Neural cell (in vitro differentiated cells): ENCODE results near the gene HMCN2. TPM values are rescaled to one million over a fixed set of nuclear protein-coding genes. Genes with fewer than 3 reads are reported as not detected.

ENCODE experiments used
- H2AFZ ChIP-seq: fragments of 200-600, 300-800 bp; sonication (generic), shearing (Covaris generic); 2 replicates; pipeline ENCODE4 v1.6.0; 2014; ENCODE audit warnings: low read depth, mild to moderate bottlenecking, antibody characterized with exemption, low read length, moderate library complexity
- H3F3A ChIP-seq: fragments of 200-600 bp; shearing (Covaris generic); 2 replicates; pipeline ENCODE4 v1.6.1; 2016; ENCODE audit warnings: mild to moderate bottlenecking, moderate library complexity, mixed read lengths, antibody characterized with exemption, low read length; ENCODE audit not compliant: insufficient read depth, poor library complexity, severe bottlenecking
- H3K27ac ChIP-seq: fragments of 200-600, 300-800 bp; sonication (generic), shearing (Covaris generic); 2 replicates; pipeline ENCODE4 v1.5.1; 2014; ENCODE audit warnings: mild to moderate bottlenecking, low read length, moderate library complexity
- H3K27me3 ChIP-seq: fragments of 300-800, 200-600 bp; sonication (generic), shearing (Covaris generic); 2 replicates; pipeline ENCODE4 v1.6.0; 2014; ENCODE audit warnings: mild to moderate bottlenecking, low read depth, low read length, moderate library complexity; ENCODE audit not compliant: insufficient read depth
- H3K36me3 ChIP-seq: fragments of 300-800, 200-600 bp; sonication (generic), shearing (Covaris generic); 2 replicates; pipeline ENCODE4 v1.5.1; 2014; ENCODE audit warnings: mild to moderate bottlenecking, antibody characterized with exemption, low read length, moderate library complexity; ENCODE audit not compliant: insufficient read depth
- H3K4me2 ChIP-seq: fragments of 300-800, 200-600 bp; sonication (generic), shearing (Covaris generic); 2 replicates; pipeline ENCODE4 v1.6.0; 2014; ENCODE audit warnings: mild to moderate bottlenecking, low read length
- H3K4me3 ChIP-seq: fragments of 300-800, 200-600 bp; sonication (generic), shearing (Covaris generic); 2 replicates; pipeline ENCODE4 v1.5.1; 2014; ENCODE audit warnings: mild to moderate bottlenecking, low read length, moderate library complexity
- H3K79me2 ChIP-seq: fragments of 200-600 bp; shearing (Covaris generic); replicated peaks from 2 replicates; pipeline ENCODE4 v1.6.0; 2014; ENCODE audit warnings: mild to moderate bottlenecking, low read length, moderate library complexity; ENCODE audit not compliant: insufficient read depth
- H3K9ac ChIP-seq: fragments of 300-800, 200-600 bp; sonication (generic), shearing (Covaris generic); 2 replicates; pipeline ENCODE4 v1.6.1; 2016; ENCODE audit warnings: mild to moderate bottlenecking, low read length, mixed read lengths
- H3K9me2 ChIP-seq: fragments of 200-600 bp; shearing (Covaris generic); 2 replicates; pipeline ENCODE4 v1.6.1; 2016; ENCODE audit warnings: mild to moderate bottlenecking, low read length, mixed read lengths; ENCODE audit not compliant: insufficient read depth
- H3K9me3 ChIP-seq: fragments of 200-600, 300-800 bp; sonication (generic), shearing (Covaris generic); 2 replicates; pipeline ENCODE4 v1.6.1; 2016; ENCODE audit warnings: mild to moderate bottlenecking, mixed run types, low read length, moderate library complexity, mixed read lengths
- H4K20me1 ChIP-seq: fragments of 200-600 bp; shearing (Covaris generic); 2 replicates; pipeline ENCODE4 v1.6.1; 2016; ENCODE audit warnings: mild to moderate bottlenecking, mixed run types; ENCODE audit not compliant: insufficient read depth
- EP300 ChIP-seq: fragments of 450-650 bp; conservative IDR thresholded peaks from 2 replicates; pipeline ENCODE4 v1.6.1; 2014; ENCODE audit warnings: antibody characterized with exemption, mild to moderate bottlenecking, moderate library complexity; ENCODE audit not compliant: poor library complexity, severe bottlenecking
- EZH2 ChIP-seq: fragments of 200-600, 300-800 bp; shearing (Covaris generic), sonication (generic); IDR thresholded peaks from 2 replicates; pipeline ENCODE4 v1.6.1; 2014; ENCODE audit warnings: antibody characterized with exemption, low read length, borderline replicate concordance, mild to moderate bottlenecking; ENCODE audit not compliant: insufficient read depth, poor library complexity, severe bottlenecking
- MXI1 ChIP-seq: fragments of 450-650 bp; conservative IDR thresholded peaks from 2 replicates; pipeline ENCODE4 v1.6.1; 2014; ENCODE audit warnings: antibody characterized with exemption, mild to moderate bottlenecking; ENCODE audit not compliant: poor library complexity, severe bottlenecking
- POLR2AphosphoS5 ChIP-seq: IDR thresholded peaks from 2 replicates; pipeline ENCODE4 v1.6.1; 2012
- RAD21 ChIP-seq: fragments of 450-650 bp; conservative IDR thresholded peaks from 2 replicates; pipeline ENCODE4 v1.6.1; 2014; ENCODE audit warnings: antibody characterized with exemption, mild to moderate bottlenecking, moderate library complexity
- SMC3 ChIP-seq: fragments of 450-650 bp; conservative IDR thresholded peaks from 2 replicates; pipeline ENCODE4 v1.6.1; 2014; ENCODE audit warnings: antibody characterized with exemption, mild to moderate bottlenecking, moderate library complexity; ENCODE audit not compliant: poor library complexity
- TAF1 ChIP-seq: IDR thresholded peaks from 2 replicates; pipeline ENCODE4 v1.6.1; 2012; ENCODE audit warnings: low read depth
- polyA plus RNA-seq: library from polyadenylated mRNA; depleted of rRNA; stranded (reverse); fragments of >200 nt; gene quantifications from 2 replicates; pipeline ENCODE4 v1.2.3, GENCODE V29; 2014
- TF ChIP-seq, protein P1 (sequence below): fragments of 450-650 bp; IDR thresholded peaks from 2 replicates; pipeline ENCODE4 v1.5.1; 2014; ENCODE audit warnings: antibody characterized with exemption, mild to moderate bottlenecking, moderate library complexity; ENCODE audit not compliant: poor library complexity, severe bottlenecking
- TF ChIP-seq, protein P2 (sequence below): IDR thresholded peaks from 2 replicates; pipeline ENCODE4 v1.6.1; 2012; ENCODE audit warnings: borderline replicate concordance

The HMCN2 gene
- polyA plus RNA-seq, 1 donor from 2014 or later, result 1.7 TPM

DNA sequence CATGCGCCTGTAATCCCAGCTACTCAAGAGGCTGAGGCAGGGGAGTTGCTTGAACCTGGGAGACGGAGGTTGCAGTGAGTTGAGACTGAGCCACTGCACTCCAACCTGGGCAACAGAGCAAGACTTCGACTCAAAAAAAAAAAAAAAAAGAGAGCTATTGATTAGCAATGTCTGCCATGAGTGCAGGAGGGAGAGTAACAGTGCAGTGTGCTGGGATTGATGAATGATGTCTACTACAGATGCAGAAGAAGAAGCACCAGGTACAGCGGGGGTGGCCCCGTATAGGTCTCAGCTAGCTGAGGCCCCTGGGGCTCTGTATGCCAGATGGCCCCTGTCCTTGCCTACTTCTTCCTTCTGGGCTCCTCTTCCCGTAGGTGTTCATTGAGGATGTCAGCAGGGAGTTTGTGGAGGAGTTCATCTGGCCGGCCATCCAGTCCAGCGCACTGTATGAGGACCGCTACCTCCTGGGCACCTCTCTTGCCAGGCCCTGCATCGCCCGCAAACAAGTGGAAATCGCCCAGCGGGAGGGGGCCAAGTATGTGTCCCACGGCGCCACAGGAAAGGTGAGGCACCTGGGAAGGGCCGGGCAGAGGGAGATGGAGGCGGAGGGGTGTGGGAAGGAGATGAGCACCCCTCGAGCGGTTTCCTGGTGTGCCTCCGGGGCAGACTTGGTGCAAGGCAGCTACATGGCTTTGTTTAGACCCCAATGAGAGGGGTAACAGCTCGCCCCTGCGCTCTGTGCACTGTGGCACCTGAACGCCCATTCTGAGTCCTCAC lies 192.7 kb downstream of the HMCN2 start:
- Histone ChIP-seq H3K36me3 (no peaks in the 10 kb centered on the region), H3K4me2 (no peak overlapping the region), H3F3A (no peaks in the 10 kb centered on the region), H3K27me3 (no peaks in the 10 kb centered on the region), H3K27ac (no peak overlapping the region), H3K79me2 (no peaks in the 10 kb centered on the region), H3K4me3 (no peak overlapping the region), H4K20me1 (no peaks in the 10 kb centered on the region), H3K9me3 (no peaks in the 10 kb centered on the region), H2AFZ (no peak overlapping the region), H3K9me2 (no peaks in the 10 kb centered on the region), H3K9ac (no peak overlapping the region)
- no peak for TF ChIP-seq EZH2
- no peak for TF ChIP-seq EP300
- no peak for TF ChIP-seq POLR2AphosphoS5
- TF ChIP-seq MXI1, result no peak
- TF ChIP-seq, protein P1, sequence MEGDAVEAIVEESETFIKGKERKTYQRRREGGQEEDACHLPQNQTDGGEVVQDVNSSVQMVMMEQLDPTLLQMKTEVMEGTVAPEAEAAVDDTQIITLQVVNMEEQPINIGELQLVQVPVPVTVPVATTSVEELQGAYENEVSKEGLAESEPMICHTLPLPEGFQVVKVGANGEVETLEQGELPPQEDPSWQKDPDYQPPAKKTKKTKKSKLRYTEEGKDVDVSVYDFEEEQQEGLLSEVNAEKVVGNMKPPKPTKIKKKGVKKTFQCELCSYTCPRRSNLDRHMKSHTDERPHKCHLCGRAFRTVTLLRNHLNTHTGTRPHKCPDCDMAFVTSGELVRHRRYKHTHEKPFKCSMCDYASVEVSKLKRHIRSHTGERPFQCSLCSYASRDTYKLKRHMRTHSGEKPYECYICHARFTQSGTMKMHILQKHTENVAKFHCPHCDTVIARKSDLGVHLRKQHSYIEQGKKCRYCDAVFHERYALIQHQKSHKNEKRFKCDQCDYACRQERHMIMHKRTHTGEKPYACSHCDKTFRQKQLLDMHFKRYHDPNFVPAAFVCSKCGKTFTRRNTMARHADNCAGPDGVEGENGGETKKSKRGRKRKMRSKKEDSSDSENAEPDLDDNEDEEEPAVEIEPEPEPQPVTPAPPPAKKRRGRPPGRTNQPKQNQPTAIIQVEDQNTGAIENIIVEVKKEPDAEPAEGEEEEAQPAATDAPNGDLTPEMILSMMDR, result no peak
- TF ChIP-seq TAF1, result no peak

DNA sequence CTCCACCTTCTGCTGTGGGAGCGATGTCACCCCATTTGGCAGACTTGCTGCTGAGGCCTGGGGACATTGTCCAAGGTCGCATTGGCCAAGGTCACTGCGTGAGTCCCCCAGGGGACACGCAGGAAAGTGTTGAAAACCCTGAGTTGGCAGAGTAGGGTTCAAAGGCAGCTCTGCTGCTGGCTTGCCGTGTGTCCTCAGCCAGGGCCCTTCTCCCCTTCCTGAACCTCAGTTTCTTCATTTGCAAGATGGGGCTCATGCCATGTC lies 193.2 kb downstream of the HMCN2 start:
- Histone ChIP-seq H3K4me3 (no peak overlapping the region), H3K4me2 (no peak overlapping the region), H3K9me2 (no peaks in the 10 kb centered on the region), H3K9ac (no peak overlapping the region), H3K27ac (no peak overlapping the region), H3K9me3 (no peaks in the 10 kb centered on the region), H3K27me3 (no peaks in the 10 kb centered on the region), H3K36me3 (no peaks in the 10 kb centered on the region), H2AFZ (no peak overlapping the region), H3K79me2 (no peaks in the 10 kb centered on the region), H4K20me1 (no peaks in the 10 kb centered on the region), H3F3A (no peaks in the 10 kb centered on the region)
- no peak for TF ChIP-seq TAF1
- no peak for TF ChIP-seq SMC3
- no peak for TF ChIP-seq EZH2
- TF ChIP-seq POLR2AphosphoS5, result no peak
- TF ChIP-seq, protein P1, result no peak
- TF ChIP-seq, protein P2, sequence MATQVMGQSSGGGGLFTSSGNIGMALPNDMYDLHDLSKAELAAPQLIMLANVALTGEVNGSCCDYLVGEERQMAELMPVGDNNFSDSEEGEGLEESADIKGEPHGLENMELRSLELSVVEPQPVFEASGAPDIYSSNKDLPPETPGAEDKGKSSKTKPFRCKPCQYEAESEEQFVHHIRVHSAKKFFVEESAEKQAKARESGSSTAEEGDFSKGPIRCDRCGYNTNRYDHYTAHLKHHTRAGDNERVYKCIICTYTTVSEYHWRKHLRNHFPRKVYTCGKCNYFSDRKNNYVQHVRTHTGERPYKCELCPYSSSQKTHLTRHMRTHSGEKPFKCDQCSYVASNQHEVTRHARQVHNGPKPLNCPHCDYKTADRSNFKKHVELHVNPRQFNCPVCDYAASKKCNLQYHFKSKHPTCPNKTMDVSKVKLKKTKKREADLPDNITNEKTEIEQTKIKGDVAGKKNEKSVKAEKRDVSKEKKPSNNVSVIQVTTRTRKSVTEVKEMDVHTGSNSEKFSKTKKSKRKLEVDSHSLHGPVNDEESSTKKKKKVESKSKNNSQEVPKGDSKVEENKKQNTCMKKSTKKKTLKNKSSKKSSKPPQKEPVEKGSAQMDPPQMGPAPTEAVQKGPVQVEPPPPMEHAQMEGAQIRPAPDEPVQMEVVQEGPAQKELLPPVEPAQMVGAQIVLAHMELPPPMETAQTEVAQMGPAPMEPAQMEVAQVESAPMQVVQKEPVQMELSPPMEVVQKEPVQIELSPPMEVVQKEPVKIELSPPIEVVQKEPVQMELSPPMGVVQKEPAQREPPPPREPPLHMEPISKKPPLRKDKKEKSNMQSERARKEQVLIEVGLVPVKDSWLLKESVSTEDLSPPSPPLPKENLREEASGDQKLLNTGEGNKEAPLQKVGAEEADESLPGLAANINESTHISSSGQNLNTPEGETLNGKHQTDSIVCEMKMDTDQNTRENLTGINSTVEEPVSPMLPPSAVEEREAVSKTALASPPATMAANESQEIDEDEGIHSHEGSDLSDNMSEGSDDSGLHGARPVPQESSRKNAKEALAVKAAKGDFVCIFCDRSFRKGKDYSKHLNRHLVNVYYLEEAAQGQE, result no peak
- TF ChIP-seq MXI1, result no peak
- no peak for TF ChIP-seq RAD21
